Stimulated activated CD4-positive, alpha-beta T cell treated with anti-CD3 and anti-CD28 coated beads, Interleukin-4, amount 100 ng/mL, for 24 hours (primary cell): Measurements from ENCODE around the gene CADPS2.
"Not testable (repeated sequence)": the region's sequence is repeated elsewhere in the genome, so short reads cannot be mapped to it uniquely, and the experiment has no call there.

ENCODE experiments used
- DNase-seq: peaks from one replicate; pipeline ENCODE4 v3.0.0-alpha.2; 2020

Gene CADPS2

DNA sequence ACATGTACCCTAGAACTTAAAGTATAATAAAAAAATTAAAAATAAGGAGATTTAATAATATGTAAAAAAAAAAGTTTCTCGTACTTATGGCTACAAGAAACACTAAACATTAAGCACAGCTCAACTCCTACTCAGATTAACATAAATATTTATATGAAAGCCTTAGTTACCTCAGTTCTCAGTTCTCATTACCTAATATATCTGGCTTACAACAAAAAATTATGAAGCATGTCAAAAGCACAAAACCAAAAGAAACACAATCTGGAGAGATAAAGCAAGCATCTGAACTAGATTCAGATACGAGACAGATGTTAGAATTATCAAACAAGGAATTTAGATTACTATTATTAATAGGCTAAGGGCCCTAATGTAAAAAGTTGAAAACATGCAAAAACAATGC, 227.4 kb downstream of the CADPS2 start:
- no peak for DNase-seq

DNA sequence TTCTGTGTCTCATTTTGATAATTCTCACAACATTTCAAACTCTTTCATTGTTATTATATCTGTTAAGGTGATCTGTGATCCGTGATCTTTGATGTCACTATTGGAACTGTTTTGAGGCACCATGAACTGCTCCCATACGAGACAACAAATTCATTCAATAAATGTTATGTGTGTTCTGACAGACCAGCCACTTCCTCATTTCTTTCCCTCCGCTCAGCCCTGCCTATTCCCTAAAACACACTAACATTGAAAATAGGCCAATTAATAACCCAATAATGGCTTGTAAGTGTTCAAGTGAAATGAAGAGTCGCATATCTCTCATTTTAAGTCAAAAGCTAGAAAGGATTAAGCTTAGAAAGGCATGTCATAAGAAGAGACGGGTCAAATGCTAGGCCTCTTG, 232.6 kb downstream of the CADPS2 start:
- no peak for DNase-seq

DNA sequence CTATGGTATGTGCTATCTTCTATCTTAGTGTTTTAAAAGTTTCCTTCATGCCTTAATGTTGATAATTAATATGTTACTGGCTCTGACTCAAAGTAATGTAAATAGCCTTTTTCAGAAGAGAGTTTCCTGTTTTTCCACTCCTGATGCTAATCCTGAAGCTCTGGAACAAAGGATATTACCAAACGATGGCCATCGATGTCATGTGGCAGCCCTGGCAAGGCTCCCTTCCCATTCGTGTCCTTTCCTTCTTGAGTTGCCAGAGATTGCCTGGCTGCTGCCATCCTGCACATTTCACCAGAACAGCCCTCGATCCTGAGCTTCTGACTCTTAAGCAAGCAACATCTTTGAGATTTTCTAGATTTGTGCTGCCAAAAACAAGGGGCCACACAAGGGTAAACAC, 233.4 kb downstream of the CADPS2 start:
- no peak for DNase-seq

DNA sequence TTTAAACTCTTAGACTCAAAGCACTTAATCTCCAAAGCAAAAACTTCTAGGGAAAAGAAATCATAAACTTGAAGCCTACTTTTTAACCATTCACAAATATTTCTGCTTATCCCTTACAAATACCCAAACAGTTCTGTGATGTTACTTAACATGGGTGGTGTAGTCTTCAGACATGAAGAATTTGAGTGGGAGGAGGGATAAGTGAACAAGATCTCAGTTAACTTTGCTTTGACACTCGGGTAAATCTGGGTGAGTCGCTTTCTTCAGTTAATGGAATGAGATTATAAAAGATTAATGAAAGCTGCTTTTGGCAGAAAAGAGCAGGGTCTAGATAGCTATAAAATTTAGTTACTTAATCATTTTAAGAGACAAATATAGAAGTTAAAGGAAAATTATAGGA, 234.8 kb downstream of the CADPS2 start:
- DNase-seq = no peak

DNA sequence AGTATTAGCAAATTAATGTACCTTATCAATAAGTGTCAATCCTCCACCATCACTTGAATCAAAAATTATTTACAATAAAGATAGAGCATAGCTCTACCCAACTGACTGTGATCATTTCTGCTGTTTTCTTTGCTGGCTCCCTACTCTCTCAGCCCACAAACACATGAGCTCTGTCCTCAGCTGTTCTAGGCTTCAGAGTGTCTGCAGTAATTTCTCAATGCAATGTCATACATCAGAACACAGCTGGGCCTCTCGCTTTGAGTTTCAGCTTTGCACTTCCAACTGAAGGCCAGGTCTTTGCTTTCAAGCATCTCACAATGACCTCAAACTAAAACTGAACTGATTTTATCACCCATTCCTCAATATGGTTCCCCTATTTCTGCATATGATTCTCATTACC, 243.0 kb downstream of the CADPS2 start:
- no peak for DNase-seq

DNA sequence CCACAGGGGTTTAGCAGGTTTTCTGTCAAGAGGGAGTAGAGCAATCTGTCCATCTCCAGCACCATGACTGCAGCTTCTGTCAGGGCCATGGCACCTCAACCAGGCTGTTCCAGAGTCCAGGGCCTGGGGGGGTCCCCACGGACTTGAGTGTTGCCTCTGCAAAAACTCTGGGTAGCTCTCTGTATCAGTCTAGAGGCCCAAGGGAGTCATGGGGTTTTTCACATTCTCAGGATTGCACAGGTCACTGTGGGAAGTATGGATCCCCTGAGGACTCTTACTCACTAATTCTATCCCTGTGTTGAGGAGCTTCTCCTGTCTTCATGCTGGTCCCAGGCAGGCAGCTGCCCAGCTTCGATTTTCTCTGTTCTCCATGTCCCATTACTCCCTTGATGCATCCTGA, 247.8 kb downstream of the CADPS2 start:
- no peak for DNase-seq

DNA sequence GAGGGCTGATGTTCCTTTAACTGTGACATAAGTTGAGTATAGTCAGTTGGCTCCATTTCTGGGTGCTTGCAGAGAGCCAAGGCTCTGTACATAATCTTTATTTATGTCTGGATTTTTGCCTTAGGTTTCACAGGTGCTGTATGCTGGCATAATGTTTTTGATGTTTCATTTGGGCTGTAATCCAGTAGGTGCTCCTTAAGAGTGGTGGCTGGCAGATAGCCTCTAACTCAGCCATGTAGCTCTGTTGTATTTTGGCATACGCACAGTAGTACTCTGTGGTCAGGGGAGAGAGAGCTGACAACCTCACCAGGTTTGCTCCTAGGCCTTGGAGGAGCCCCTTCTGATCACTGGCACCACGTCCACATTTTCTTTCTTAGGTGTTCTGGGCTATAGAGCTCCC, 248.5 kb downstream of the CADPS2 start:
- no peak for DNase-seq

DNA sequence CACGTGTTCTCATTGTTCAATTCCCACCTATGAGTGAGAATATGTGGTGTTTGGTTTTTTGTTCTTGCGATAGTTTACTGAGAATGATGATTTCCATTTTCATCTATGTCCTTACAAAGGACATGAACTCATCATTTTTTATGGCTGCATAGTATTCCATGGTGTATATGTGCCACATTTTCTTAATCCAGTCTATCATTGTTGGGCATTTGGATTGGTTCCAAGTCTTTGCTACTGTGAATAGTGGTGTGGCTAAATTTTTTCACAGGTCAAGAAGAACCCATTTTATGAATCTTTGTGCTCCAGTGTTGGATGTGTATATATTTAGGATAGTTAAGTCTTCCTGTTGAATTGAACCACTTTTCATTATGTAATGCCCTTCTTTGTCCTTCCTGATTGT, 250.8 kb downstream of the CADPS2 start:
- DNase-seq = not testable (repeated sequence)

DNA sequence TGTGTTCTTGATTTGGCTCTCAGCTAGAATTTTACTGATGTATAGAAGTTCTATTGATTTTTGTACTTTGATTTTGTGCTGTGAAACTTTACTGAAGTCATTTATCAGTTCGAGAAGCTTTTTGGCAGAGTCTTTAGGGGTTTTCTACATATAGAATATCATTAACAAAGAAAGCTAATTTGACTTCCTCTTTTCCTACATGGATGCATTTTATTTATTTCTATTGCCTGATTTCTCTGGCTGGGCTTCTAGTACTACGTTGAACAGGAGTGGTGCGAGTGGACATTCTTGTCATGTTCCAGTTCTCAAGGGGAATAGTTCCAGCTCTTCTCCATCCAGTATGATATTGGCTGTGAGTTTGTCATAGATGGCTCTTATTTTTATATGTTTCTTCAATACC, 252.8 kb downstream of the CADPS2 start:
- DNase-seq = no peak

DNA sequence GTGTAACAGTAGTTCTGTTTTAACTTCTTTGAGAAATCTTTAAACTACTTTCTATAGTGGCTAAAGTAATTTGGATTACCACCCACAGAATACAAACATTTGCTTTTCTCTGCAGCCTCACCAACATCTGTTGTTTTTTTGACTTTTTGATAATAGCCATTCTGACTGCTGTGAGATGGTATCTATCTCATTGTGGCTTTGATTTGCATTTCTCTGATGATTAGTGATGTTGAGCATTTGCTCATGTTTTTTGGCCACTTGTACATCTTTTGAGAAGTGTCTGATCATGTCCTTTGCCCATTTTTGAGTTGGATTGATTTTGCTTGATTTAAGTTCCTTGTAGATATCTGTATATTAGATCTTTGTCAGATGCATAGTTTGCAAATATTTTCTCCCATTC, 254.0 kb downstream of the CADPS2 start:
- no peak for DNase-seq

DNA sequence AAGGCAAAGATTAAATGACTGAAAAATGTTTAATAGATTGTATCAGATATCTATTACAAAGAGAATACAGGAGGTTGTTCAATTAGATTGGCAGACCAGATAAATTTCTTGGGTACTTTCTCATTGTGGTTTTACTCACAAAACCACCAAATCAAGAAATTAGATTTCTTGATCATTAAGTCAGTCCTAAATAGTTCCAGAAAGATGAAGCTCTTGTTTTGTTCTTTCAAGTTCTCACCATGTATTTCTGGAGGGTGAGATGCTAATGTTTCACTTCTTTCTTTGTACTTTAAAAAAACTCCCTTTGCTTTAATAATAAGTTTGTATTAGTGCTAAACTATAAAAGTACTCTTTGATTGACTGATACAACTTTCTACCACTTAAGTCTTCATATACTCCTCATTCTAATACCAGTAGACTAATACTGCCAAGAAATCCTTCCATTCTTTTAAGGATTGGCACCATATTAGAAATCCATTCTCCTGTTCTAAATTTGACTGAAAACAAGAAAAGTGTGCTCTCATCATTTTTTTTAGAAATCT, 256.8 kb downstream of the CADPS2 start:
- DNase-seq = no peak

DNA sequence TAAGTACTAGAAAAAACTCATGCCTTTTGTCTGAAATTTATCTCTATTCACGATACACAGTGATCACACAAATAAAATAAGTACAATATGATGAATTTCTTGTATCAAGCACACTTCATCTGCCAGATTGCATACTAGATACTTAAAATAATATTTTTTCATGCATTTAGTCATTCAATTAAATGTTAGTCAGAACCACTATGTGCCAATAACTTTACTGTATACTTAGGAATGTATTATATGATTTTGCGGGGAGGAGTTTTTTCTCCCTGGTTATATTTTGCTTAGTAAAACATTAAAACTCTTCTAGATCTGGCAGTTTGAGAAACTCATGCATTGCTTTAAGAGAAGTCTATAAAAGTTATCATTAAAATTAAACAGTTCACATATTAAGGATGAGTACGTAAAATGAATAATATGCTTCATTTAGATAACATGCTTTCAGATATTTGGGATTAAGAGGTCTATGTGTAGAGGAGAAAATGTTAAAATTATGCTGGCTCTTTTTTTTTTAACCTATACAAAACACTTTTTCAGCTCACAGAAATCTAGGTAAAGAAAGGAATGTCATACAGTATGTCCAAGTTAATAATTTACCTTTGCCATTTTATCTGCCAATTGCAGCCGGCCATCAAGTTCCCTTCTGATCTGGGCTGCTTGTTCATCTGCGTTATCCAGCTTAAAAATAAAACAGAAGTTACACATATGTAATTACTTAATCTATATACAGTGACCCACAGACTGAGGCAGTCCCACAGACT, 257.4 kb downstream of the CADPS2 start:
- no peak for DNase-seq

DNA sequence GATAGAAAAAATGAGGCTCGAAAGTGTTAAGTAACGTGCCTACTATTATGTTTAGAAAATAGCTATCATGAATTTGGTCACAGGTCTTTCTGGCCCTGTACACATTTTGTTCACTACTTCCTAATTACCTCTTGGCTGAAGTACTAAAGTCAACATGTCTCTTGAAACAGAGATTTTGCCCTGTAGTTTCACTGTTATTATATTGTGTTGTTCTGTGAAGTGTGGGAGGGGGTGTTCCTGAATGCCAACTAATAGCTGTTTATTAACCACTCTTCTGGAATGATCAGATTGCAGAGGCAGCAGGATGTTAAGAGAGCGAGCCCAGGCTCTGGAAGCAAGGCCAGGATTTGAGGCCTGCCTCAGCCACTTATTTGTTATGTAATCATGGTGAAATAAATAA, 259.5 kb downstream of the CADPS2 start:
- no peak for DNase-seq

DNA sequence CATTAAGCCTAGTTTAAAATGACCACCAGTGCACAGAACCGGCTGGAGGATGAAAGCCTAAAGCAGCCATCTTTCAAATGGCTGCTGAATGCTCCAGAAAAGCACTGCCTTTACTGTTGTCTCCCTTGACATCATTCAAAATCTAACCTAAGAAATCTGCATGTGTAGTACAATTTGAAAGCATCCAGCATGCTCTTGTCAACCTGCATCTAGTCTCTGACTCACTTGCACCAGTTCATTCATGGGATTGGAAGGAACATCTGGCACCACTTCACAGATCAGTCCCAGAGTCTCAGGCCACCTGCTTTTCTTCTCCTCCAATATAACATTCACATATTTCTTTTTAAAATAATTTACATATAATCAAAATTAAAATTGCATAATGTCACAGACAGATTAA, 263.6 kb downstream of the CADPS2 start:
- no peak for DNase-seq

DNA sequence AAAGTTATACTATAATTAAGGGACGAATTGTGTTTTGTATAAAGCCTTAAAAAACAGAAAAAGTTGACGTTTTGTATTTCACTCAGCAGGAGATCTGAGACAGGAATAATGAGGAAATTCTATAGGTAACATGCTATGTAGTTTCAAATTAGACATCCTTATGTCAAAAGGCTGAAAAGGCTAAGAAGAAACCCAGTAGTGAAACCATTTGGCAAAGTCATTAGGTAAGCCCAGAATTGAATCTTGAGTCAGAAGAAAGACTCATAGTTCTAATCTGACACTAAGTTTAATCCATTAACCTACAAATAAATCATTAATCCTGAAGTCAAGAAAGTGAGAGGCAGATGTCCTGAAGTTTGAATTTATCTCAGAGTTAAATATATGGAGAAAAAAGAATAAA, 266.6 kb downstream of the CADPS2 start:
- no peak for DNase-seq

DNA sequence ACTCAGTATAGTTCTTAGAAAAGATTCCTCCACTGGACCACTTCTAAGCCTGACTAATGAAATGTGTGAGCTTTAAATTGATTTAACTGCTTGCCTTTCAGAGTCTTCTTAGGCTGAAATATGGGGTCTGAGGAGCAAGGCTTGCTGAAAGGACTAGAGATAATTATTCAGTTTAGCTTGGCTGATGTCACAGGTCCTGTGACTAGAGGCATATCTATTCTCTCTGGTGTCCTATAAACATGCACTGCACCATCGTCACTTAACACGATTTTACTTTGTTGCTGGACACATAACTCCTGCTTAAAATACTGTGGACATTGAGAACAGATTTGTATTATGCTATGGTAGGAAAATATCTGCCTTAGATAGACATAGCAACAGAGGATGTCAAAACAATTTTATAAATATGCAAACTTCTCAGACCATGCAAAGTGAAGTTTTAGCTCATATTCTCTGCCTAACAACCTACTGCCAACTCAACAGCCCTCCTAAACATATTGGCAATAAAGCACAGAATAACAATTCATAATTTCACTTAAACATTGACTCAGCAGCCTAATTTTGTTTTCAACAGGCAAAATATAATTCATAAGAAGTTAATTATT, 267.6 kb downstream of the CADPS2 start:
- no peak for DNase-seq

DNA sequence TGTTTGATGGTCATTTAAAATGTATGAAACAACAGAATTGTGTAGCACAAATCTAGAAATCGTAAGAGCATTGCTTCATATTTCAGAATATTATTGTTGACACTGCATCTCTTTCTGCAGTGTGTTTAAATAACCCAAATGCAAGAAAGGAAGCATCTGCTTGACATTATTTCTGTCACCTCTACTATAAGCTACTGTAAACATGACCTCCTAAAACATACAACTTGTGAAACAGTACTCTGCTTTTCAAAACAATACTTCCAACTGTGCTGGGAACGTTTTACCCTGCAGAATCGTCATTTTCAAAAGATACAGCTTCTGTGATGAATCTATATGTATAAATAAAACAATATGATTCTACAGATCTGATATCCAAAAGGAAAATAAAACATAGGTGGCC, 269.3 kb downstream of the CADPS2 start:
- DNase-seq = no peak

DNA sequence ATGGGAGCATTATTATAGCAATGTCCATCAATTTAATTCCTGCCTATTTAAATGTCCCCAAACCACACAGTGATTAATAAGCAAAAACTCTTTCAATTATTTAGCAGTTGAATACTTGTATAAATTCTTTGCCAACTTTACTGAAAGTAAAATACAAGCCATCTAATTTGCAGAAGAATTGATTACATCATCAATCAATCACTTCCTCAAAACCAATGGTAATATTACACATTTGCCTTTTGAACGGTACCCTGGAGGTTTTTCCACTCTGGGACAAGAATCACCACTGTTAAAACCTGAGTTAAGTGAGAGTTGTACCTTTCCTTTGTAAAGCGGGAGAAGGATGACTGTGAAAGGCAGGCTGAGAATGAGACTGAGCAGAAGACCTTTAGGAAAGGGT, 280.3 kb downstream of the CADPS2 start:
- DNase-seq = no peak

DNA sequence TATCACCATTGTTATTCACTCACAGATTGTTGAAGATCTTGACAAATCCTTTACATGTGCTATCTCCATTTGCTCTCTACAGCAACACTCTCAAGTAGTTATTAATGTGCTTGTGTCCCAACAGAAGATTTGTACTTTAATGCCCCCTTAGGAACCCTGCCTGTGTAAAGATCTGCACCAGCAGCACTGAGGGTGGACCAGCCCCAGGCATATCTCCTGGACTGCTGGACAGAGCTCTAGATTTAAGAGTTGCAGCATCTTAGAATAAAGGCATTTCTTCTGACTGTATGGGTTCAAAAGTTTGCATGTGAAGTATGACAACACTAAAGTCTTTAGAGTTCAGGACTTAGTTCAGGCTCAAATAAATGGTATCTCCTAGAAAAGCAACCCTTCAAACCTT, 282.0 kb downstream of the CADPS2 start:
- no peak for DNase-seq

DNA sequence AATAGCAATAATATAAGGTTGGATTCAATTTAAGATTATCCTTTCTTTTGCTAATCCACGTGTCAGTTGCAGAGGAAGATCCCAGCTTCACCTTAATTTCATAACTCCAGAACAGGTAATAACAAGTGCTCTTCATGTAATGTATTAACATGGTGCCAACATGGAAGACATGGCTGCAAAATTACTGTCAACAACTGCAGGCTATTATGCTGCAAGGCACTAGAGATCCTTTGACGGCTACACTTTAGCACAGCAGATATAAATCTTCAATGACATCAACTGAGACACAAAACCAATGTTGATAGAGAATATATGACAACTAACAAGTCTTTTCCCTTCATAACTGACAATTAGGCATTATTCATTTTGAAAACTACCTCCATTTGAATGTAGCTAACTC, 283.5 kb downstream of the CADPS2 start:
- no peak for DNase-seq

DNA sequence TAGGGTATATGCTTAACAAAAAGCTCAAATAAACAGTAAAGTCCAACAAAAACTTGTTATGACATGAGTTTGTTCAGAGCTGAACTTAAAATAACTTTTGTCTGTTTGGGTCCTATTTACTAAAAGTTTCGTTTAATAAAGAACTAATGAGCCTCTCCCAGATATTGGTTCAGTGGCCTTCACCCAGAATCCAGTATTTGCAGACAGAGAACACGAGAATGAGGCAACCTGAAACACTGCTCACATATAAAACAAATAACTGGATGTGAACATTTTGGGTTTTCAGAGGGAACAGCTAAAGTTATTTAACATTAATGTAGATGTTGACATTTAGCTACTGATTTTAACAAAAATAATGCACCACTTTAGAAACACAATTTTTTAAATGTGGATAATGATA, 285.6 kb downstream of the CADPS2 start:
- no peak for DNase-seq

DNA sequence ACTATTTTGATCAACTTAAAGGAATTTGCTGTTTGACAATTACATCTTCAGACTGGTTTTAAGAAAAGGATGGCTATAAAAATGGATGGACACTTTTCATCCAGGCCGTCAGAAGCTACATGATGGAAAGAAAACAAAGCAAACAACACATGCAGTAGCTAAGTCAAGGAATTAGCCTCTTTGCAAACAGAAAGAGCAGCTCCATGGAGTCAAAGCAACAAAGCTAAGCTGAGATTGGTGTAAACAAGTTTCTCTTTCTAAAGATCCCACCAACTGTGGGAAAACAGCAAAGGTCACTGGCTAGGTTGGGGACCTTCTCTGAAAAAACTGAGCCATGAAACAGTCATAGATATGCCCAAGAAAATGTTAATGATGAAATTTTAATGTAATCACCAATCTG, 286.2 kb downstream of the CADPS2 start:
- DNase-seq = no peak

DNA sequence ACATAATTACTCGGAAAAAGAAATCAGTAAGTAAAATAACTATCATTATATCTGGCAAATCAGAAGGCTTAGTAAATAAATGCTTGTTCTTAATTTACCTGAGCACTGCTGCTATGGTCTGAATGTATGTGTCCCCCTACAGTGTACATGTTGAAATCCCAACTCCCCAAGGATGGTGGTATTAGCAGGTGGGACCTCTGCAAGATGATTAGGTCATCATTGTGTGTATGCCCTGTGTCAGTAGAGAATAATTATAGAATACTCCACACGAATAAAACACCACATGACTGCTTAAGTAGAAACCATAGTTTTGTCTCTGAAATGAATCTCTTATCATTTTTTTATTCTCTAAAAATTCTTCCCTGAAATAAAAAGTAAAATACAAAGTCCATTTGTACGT, 289.0 kb downstream of the CADPS2 start:
- no peak for DNase-seq

DNA sequence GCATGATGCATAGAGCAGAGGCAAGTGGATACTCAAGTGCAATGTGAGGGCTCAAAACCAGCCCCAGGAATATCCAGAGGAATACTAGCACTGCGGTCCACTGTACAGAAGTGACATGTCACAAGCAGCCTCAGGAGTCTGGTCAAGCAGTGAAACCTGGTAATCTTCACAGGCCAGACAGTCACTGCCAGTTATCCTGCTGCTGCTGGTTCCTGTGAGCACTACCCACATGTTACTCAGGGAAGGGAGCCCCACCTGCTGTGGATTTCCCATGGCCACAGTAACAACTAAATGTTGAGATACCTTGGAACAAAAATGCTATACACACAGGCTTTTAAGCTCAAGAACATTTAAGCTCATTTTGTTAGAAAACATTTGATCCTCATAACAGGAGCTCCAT, 290.4 kb downstream of the CADPS2 start:
- DNase-seq = no peak

DNA sequence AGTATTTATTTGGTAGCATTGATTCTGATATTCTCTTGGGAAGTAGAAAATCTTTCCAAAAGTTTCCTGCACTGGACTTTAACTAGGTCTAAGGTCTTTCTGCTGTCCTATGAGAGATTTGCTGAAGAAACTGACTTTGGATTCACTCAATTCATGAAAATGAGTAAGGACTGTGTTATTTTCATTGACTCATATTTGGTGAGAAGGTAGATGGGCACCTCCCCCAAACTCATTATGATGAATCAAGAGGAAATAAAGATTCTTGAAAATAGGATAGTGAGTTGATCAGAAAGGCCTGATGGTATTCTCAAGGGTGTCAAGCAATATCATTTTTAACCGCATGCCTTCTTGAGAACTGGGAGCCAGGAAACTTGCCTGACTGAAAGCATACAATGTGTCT, 297.6 kb downstream of the CADPS2 start:
- DNase-seq = no peak
